ENCODE results near the gene TRMT11.

TRMT11 gene

GRCh38 chr6:126077810-126078776, 91.8 kb downstream of the TRMT11 start:
- H3K4me3 ChIP-seq (replicated peaks; ENCODE audit: insufficient read depth, low read length) = no peak overlapping the region
- no peak overlapping the region for H3K27ac ChIP-seq (replicated peaks)
- DNase-seq (ENCODE audit: low read depth in 1 of 2, low spot score in 1 of 2) = no peak
- H3K27me3 ChIP-seq (ENCODE audit: insufficient read depth, poor library complexity, severe bottlenecking) = no peaks in the 10 kb centered on the region
- TF ChIP-seq SPI1 (IDR thresholded peaks at IDR 0.05; ENCODE audit: borderline replicate concordance, low read depth) (no peak), CTCF (IDR thresholded peaks at IDR 0.05; ENCODE audit: insufficient read depth, low read length) (no peak), GABPA (IDR thresholded peaks at IDR 0.05; ENCODE audit: low read depth) (no peak), REST (IDR thresholded peaks at IDR 0.05; ENCODE audit: insufficient replicate concordance, low read depth) (no peak), POLR2AphosphoS5 (IDR thresholded peaks at IDR 0.05; ENCODE audit: low read depth) (no peak)

- no peak overlapping the region for H3K27ac ChIP-seq (replicated peaks)
- no peak for DNase-seq (ENCODE audit: low read depth in 1 of 2, low spot score in 1 of 2)
- no peak for TF ChIP-seq GABPA (IDR thresholded peaks at IDR 0.05; ENCODE audit: low read depth)
- TF ChIP-seq CTCF (IDR thresholded peaks at IDR 0.05; ENCODE audit: insufficient read depth, low read length) = no peak
- TF ChIP-seq REST (IDR thresholded peaks at IDR 0.05; ENCODE audit: insufficient replicate concordance, low read depth) = no peak
- no peak for TF ChIP-seq SPI1 (IDR thresholded peaks at IDR 0.05; ENCODE audit: borderline replicate concordance, low read depth)
- no peak for TF ChIP-seq POLR2AphosphoS5 (IDR thresholded peaks at IDR 0.05; ENCODE audit: low read depth)
- H3K27me3 ChIP-seq (ENCODE audit: insufficient read depth, poor library complexity, severe bottlenecking) = no peaks in the 10 kb centered on the region
- H3K4me3 ChIP-seq (replicated peaks; ENCODE audit: insufficient read depth, low read length) = no peak overlapping the region
Measured at GRCh38 chr6:126083875-126084274, 97.5 kb downstream of the TRMT11 start.

GRCh38 chr6:126086560-126086959, 100.2 kb downstream of the TRMT11 start:
- no peaks in the 10 kb centered on the region for H3K27me3 ChIP-seq (ENCODE audit: insufficient read depth, poor library complexity, severe bottlenecking)
- no peak overlapping the region for H3K27ac ChIP-seq (replicated peaks)
- TF ChIP-seq SPI1 (IDR thresholded peaks at IDR 0.05; ENCODE audit: borderline replicate concordance, low read depth) (peak; percentile 84), GABPA (IDR thresholded peaks at IDR 0.05; ENCODE audit: low read depth) (no peak)
- H3K4me3 ChIP-seq (replicated peaks; ENCODE audit: insufficient read depth, low read length) = no peak overlapping the region
- DNase-seq (ENCODE audit: low read depth in 1 of 2, low spot score in 1 of 2) = no peak
